GM12878 (cell line): ENCODE measurements around the gene LRRN4. TPM values are rescaled to one million over a fixed set of nuclear protein-coding genes. Genes with fewer than 3 reads are reported as not detected.

ENCODE experiments used
- ATAC-seq: fragments of 200-7000 bp; cut with Tn5 transposase; 3 replicates; pipeline ENCODE4 v1.9.1; 2020; ENCODE audit warnings: mild to moderate bottlenecking, moderate library complexity
- BruUV-seq: library from RNA; stranded (reverse); fragments of 400-500 nt; replicated peaks from 2 replicates; lab custom pipeline; 2021; lab: Mats Ljungman, UMichigan
- CTCF ChIA-PET: fragments of 300-600 bp; sonication (Branson Sonifier 250); formaldehyde crosslinking; extraction: SDS; loops from one replicate; lab custom pipeline; 2021; ENCODE audit warnings: inconsistent platforms; lab: Yijun Ruan, JAX
- POLR2A ChIA-PET: fragments of 350-600 bp; formaldehyde crosslinking; extraction: SDS; loops from one replicate; lab custom pipeline; 2021; ENCODE audit warnings: inconsistent platforms; lab: Charles Lee
- RAD21 ChIA-PET: fragments of 300-600 bp; sonication (Branson Sonifier 250); formaldehyde crosslinking; loops from one replicate; lab custom pipeline; 2023; ENCODE audit warnings: antibody characterized with exemption; ENCODE audit not compliant: unreplicated experiment; lab: Charles Lee
- SMC1A ChIA-PET: fragments of 300-600 bp; sonication (Branson Sonifier 250); formaldehyde crosslinking; loops from one replicate; lab custom pipeline; 2023; ENCODE audit not compliant: unreplicated experiment, uncharacterized antibody; lab: Charles Lee
- DNase-seq: peaks from one replicate; pipeline ENCODE4 v3.0.0-alpha.2; 2011; ENCODE audit warnings: low read depth, low spot score
- FAIRE-seq: peaks from 3 replicates; lab custom pipeline; 2011; peaks lifted over from hg19 to GRCh38; lab: Jason Lieb, UNC
- H2AFZ ChIP-seq: 2 replicates; pipeline ENCODE4 v1.6.0; 2011; ENCODE audit warnings: low read depth, low read length, control low read depth; ENCODE audit not compliant: control insufficient read depth
- H3K27ac ChIP-seq: 2 replicates; pipeline ENCODE4 v1.5.1; 2011; ENCODE audit warnings: control low read depth; ENCODE audit not compliant: control insufficient read depth, insufficient read depth
- H3K27me3 ChIP-seq, 2 experiments: replicated peaks in 1 of 2; 2 replicates each; pipeline versions ENCODE4 v1.6.0 to v1.6.1; 2011; ENCODE audit warnings: low read length in 1 of 2; ENCODE audit not compliant: control insufficient read depth in 2 of 2, insufficient read depth in 2 of 2
- H3K36me3 ChIP-seq, 2 experiments: 2 replicates each; pipeline ENCODE4 v1.5.1; 2011; ENCODE audit warnings: low read length in 1 of 2; ENCODE audit not compliant: control insufficient read depth in 2 of 2, insufficient read depth in 2 of 2
- H3K4me1 ChIP-seq: 2 replicates; pipeline ENCODE4 v1.6.1; 2011; ENCODE audit warnings: mild to moderate bottlenecking, low read length, moderate library complexity, mixed read lengths; ENCODE audit not compliant: control insufficient read depth, insufficient read depth
- H3K4me2 ChIP-seq: 2 replicates; pipeline ENCODE4 v1.6.0; 2011; ENCODE audit warnings: control low read depth; ENCODE audit not compliant: control insufficient read depth, insufficient read depth
- H3K4me3 ChIP-seq: fragments of 200-600 bp; sonication (generic); 2 replicates; pipeline ENCODE4 v1.5.1; 2016
- H3K79me2 ChIP-seq: 2 replicates; pipeline ENCODE4 v1.6.0; 2011; ENCODE audit warnings: low read length; ENCODE audit not compliant: control insufficient read depth, insufficient read depth
- H3K9ac ChIP-seq: 2 replicates; pipeline ENCODE4 v1.8.0; 2011; ENCODE audit warnings: low read length, control low read depth, mixed read lengths; ENCODE audit not compliant: control insufficient read depth, insufficient read depth
- H3K9me3 ChIP-seq: replicated peaks from 3 replicates; pipeline ENCODE4 v1.5.1; 2011; ENCODE audit warnings: mild to moderate bottlenecking, low read length; ENCODE audit not compliant: control insufficient read depth, insufficient read depth
- H4K20me1 ChIP-seq: 2 replicates; pipeline ENCODE4 v1.6.0; 2011; ENCODE audit not compliant: control insufficient read depth, insufficient read depth
- ATF7 ChIP-seq: fragments of 450-650 bp; IDR thresholded peaks from 2 replicates; pipeline ENCODE4 v1.6.1; 2016; ENCODE audit warnings: low read depth, mild to moderate bottlenecking
- BACH1 ChIP-seq: fragments of 450-650 bp; IDR thresholded peaks from 2 replicates; pipeline ENCODE4 v1.6.1; 2017; ENCODE audit warnings: mild to moderate bottlenecking, borderline replicate concordance
- EED ChIP-seq: sonication (generic); IDR thresholded peaks from 2 replicates; pipeline ENCODE4 v1.6.1; 2016; ENCODE audit warnings: antibody characterized with exemption, low read depth
- FOS ChIP-seq: IDR thresholded peaks from 3 replicates; pipeline ENCODE4 v1.6.1; 2011; ENCODE audit warnings: borderline replicate concordance; ENCODE audit not compliant: insufficient read length; ENCODE audit errors: extremely low read depth
- FOXK2 ChIP-seq: fragments of 450-650 bp; IDR thresholded peaks from 2 replicates; pipeline ENCODE4 v1.6.1; 2017; ENCODE audit warnings: mild to moderate bottlenecking, moderate library complexity
- GABPA ChIP-seq: IDR thresholded peaks from 2 replicates; pipeline ENCODE4 v1.6.1; 2014; ENCODE audit warnings: antibody characterized with exemption, low read depth, mild to moderate bottlenecking, inconsistent platforms
- GATAD2B ChIP-seq: fragments of 450-650 bp; conservative IDR thresholded peaks from 2 replicates; pipeline ENCODE4 v1.6.1; 2017; ENCODE audit warnings: low read depth, mild to moderate bottlenecking, moderate library complexity
- IKZF1 ChIP-seq: fragments of 450-650 bp; conservative IDR thresholded peaks from 2 replicates; pipeline ENCODE4 v1.6.1; 2017; ENCODE audit warnings: antibody characterized with exemption, mild to moderate bottlenecking
- IKZF2 ChIP-seq, 2 experiments: fragments of 450-650 bp; IDR thresholded peaks; 2 replicates each; pipeline ENCODE4 v1.6.1; 2017; ENCODE audit warnings: mild to moderate bottlenecking in 2 of 2, moderate library complexity in 2 of 2
- JUNB ChIP-seq: IDR thresholded peaks from 2 replicates; pipeline ENCODE4 v1.6.1; 2016; ENCODE audit warnings: antibody characterized with exemption, mild to moderate bottlenecking
- MYB ChIP-seq: fragments of 150-350 bp; IDR thresholded peaks from 2 replicates; pipeline ENCODE4 v1.6.1; 2014; ENCODE audit warnings: mild to moderate bottlenecking, low read depth, low read length, borderline replicate concordance
- NR2F1 ChIP-seq: fragments of 450-650 bp; conservative IDR thresholded peaks from 2 replicates; pipeline ENCODE4 v1.6.1; 2017; ENCODE audit warnings: mild to moderate bottlenecking
- NRF1 ChIP-seq: conservative IDR thresholded peaks from 2 replicates; pipeline ENCODE4 v1.6.1; 2011; ENCODE audit warnings: mild to moderate bottlenecking, low read depth, low read length, improper control_type of control experiment
- PBX3 ChIP-seq: IDR thresholded peaks from 2 replicates; pipeline ENCODE4 v1.6.1; 2011; ENCODE audit warnings: mild to moderate bottlenecking, low read depth, low read length, moderate library complexity; ENCODE audit not compliant: insufficient replicate concordance
- SRF ChIP-seq, 2 experiments: IDR thresholded peaks; 2 replicates each; pipeline ENCODE4 v1.6.1; 2011; ENCODE audit warnings: low read depth in 2 of 2, low read length in 2 of 2, mild to moderate bottlenecking in 1 of 2, moderate library complexity in 1 of 2
- TCF12 ChIP-seq: IDR thresholded peaks from 2 replicates; pipeline ENCODE4 v1.6.1; 2011; ENCODE audit warnings: low read depth, mild to moderate bottlenecking, low read length
- TCF7 ChIP-seq: IDR thresholded peaks from 2 replicates; pipeline ENCODE4 v1.6.1; 2014; ENCODE audit warnings: antibody characterized with exemption, borderline replicate concordance
- ZNF217 ChIP-seq: fragments of 450-650 bp; IDR thresholded peaks from 2 replicates; pipeline ENCODE4 v1.6.1; 2017; ENCODE audit warnings: antibody characterized with exemption, mild to moderate bottlenecking
- WGBS: methylation state at CpG from one replicate; pipeline ENCODE4 v1.1.6; 2016; ENCODE audit warnings: low lambda C conversion rate; ENCODE audit not compliant: insufficient replicate concordance, insufficient coverage; ENCODE audit errors: missing lambda C conversion rate; 5-methylcytosine and 5-hydroxymethylcytosine counted together
- in situ Hi-C: fragments of 300-500 bp; cut with MboI; formaldehyde crosslinking; loops from 9 replicates; pipeline ENCODE4 v1.14.3; 2018; ENCODE audit warnings: mixed read lengths
- intact Hi-C: fragments of 100-400 bp; cut with micrococcal nuclease; formaldehyde crosslinking; loops from one replicate; pipeline ENCODE4 v1.14.2; 2022; ENCODE audit not compliant: unreplicated experiment
- polyA plus RNA-seq, 11 experiments: library from polyadenylated mRNA; depleted of rRNA in 4 of 11; unstranded in 6 of 11; stranded (reverse) in 5 of 11; fragments of >200 nt; fragmentation: Nextera tagmentation in 4 of 11; fragmentation: Illumina TruSeq in 1 of 11; extraction: Ambion mirVana in 4 of 11; extraction: Trizol in 1 of 11; gene quantifications; 1 replicate in 1 of 11; 2 replicates in 10 of 11; pipeline versions ENCODE4 v1.2.1 to v1.2.3, GENCODE V29; 2011 to 2016; ENCODE audit warnings: inconsistent platforms in 2 of 11, missing spikeins in 2 of 11, low read depth in 1 of 11
- total RNA-seq, 4 experiments: library from RNA; depleted of rRNA in 3 of 4; stranded (reverse); fragments of >200 nt in 3 of 4; fragmentation: Illumina TruSeq in 1 of 4; extraction: Trizol in 1 of 4; gene quantifications; 2 replicates each; pipeline versions ENCODE4 v1.2.1 to v1.2.3, GENCODE V29; 2013 to 2021
- TF ChIP-seq, protein P1 (sequence below): IDR thresholded peaks from 2 replicates; pipeline ENCODE4 v1.6.1; 2012; ENCODE audit warnings: low read depth, low read length, improper control_type of control experiment

LRRN4 gene
- total and polyA plus RNA-seq, 10 of the 15 experiments (the other 5 are each of a cell fraction or from before 2014, with no cell fraction given): 0.11 TPM; not detected in 9

DNA sequence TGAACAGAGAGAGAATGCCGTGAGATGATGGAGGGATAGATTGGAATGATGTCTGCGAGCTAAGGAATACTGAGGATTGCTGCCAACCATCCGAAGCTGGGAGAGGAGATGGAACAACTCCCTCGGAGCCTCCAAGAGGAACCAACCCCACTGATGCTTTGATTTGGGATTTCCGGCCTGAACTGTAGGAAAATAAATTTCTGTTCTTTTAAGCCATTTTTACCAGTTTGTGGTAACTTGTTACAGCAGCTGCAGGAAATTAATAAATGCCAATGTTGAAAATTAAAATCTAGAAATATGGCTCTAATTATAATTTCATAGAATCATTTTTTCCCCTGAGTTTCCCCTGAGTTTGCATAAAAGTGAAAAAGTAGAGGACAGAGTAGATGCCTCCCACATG lies 14.1 kb downstream of the LRRN4 start (continued):
- no peak for TF ChIP-seq FOXK2

GRCh38 chr20:6038256-6038655 lies 15.6 kb downstream of the LRRN4 start:
- in situ Hi-C loops: no loop called here
- ATAC-seq (no peak), FAIRE-seq (no peak), DNase-seq (no peak)
- Histone ChIP-seq H3K36me3 (peaks cover 16 to 30% of the 10 kb centered on the region in 2 experiments), H3K79me2 (no peaks in the 10 kb centered on the region), H3K4me2 (no peak overlapping the region), H3K27me3 (no peaks in the 10 kb centered on the region), H4K20me1 (no peaks in the 10 kb centered on the region), H2AFZ (no peak overlapping the region), H3K9me3 (no peaks in the 10 kb centered on the region), H3K4me3 (no peak overlapping the region), H3K4me1 (no peaks in the 10 kb centered on the region), H3K9ac (no peak overlapping the region), H3K27ac (no peak overlapping the region)
- TF ChIP-seq NRF1 (no peak), GATAD2B (no peak), IKZF2 (IDR thresholded peaks at IDR 0.05) (no peak), SRF (IDR thresholded peaks at IDR 0.05; ENCODE audit: low read depth in 2 of 2, low read length in 2 of 2) (no peak), TCF7 (no peak), BACH1 (no peak), FOS (no peak), TCF12 (no peak), EED (no peak), GABPA (no peak), JUNB (no peak), ZNF217 (no peak), PBX3 (no peak), IKZF1 (no peak), MYB (no peak), ATF7 (no peak), NR2F1 (no peak)
- TF ChIP-seq, protein P1, sequence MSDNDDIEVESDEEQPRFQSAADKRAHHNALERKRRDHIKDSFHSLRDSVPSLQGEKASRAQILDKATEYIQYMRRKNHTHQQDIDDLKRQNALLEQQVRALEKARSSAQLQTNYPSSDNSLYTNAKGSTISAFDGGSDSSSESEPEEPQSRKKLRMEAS: no peak
- intact Hi-C loops: no loop called here
- ChIA-PET CTCF (interaction anchor here (1.1 to 1.3 kb wide), 2 partner anchors 37 to 40 kb away, joined by 3 read pairs; no protein-coding TSS in a partner anchor), POLR2A (no interaction called here), RAD21 (no interaction called here), SMC1A (no interaction called here)
- WGBS: 94% methylated on average over 3 of the region's 3 CpGs
- BruUV-seq: no TSS peak
